GM23338 (cell line): Measurements from ENCODE around the gene DYNC1LI2.

Source experiments
- CREB1 ChIP-seq: fragments of 250-450 bp; sonication (Bioruptor Pico); IDR thresholded peaks from 2 replicates; pipeline ENCODE4 v1.5.0; 2020; ENCODE audit warnings: low read depth, mild to moderate bottlenecking, moderate library complexity
- CTCF ChIP-seq, 2 experiments: fragments of 200-600 bp in 1 of 2; sonication (generic) in 1 of 2; conservative IDR thresholded peaks; 2 replicates each; pipeline versions ENCODE4 v1.5.1 to v1.6.1; 2016 to 2017; ENCODE audit warnings: antibody characterized with exemption in 2 of 2, low read depth in 2 of 2, mild to moderate bottlenecking in 2 of 2, moderate library complexity in 1 of 2
- ETS1 ChIP-seq: IDR thresholded peaks from 2 replicates; pipeline ENCODE4 v1.6.1; 2016; ENCODE audit warnings: antibody characterized with exemption
- EZH2 ChIP-seq: fragments of 200-600 bp; sonication (generic); IDR thresholded peaks from one replicate; pipeline ENCODE4 v1.8.0; 2017; ENCODE audit warnings: antibody characterized with exemption, mild to moderate bottlenecking, low read depth; ENCODE audit not compliant: unreplicated experiment
- EZH2phosphoT487 ChIP-seq: fragments of 200-600 bp; sonication (generic); IDR thresholded peaks from one replicate; pipeline ENCODE4 v1.8.1; 2018; ENCODE audit warnings: antibody characterized with exemption; ENCODE audit not compliant: unreplicated experiment
- JUNB ChIP-seq: IDR thresholded peaks from one replicate; pipeline ENCODE4 v1.6.1; 2016; ENCODE audit warnings: antibody characterized with exemption; ENCODE audit not compliant: unreplicated experiment
- NANOG ChIP-seq: IDR thresholded peaks from 2 replicates; pipeline ENCODE4 v1.6.1; 2016; ENCODE audit warnings: antibody characterized with exemption, borderline replicate concordance
- POLR2AphosphoS5 ChIP-seq: IDR thresholded peaks from 2 replicates; pipeline ENCODE4 v1.6.1; 2016; ENCODE audit warnings: antibody characterized with exemption, low read depth
- STAT1 ChIP-seq: IDR thresholded peaks from one replicate; pipeline ENCODE4 v1.6.1; 2016; ENCODE audit warnings: antibody characterized with exemption; ENCODE audit not compliant: unreplicated experiment
- ZNF114 ChIP-seq: fragments of 250-450 bp; sonication (Bioruptor Pico); IDR thresholded peaks from 2 replicates; pipeline ENCODE4 v1.5.0; 2020; ENCODE audit warnings: mild to moderate bottlenecking, moderate library complexity
- ZNF331 ChIP-seq: fragments of 250-450 bp; sonication (Bioruptor Pico); IDR thresholded peaks from 2 replicates; pipeline ENCODE4 v1.5.0; 2020; ENCODE audit warnings: low read depth, mild to moderate bottlenecking, moderate library complexity
- TF ChIP-seq, protein P1 (sequence below): IDR thresholded peaks from one replicate; pipeline ENCODE4 v1.6.1; 2018; ENCODE audit warnings: antibody characterized with exemption; ENCODE audit not compliant: unreplicated experiment

GRCh38 chr16:66682271-66682670 lies 69.1 kb downstream of the DYNC1LI2 start:
- no peak for TF ChIP-seq POLR2AphosphoS5
- TF ChIP-seq CTCF (conservative IDR thresholded peaks at IDR 0.05; ENCODE audit: low read depth in 2 of 2) = no peak
- TF ChIP-seq EZH2 = no peak
- TF ChIP-seq CREB1 (CRISPR knock-in tag) = no peak
- no peak for TF ChIP-seq EZH2phosphoT487
- TF ChIP-seq, protein P1, sequence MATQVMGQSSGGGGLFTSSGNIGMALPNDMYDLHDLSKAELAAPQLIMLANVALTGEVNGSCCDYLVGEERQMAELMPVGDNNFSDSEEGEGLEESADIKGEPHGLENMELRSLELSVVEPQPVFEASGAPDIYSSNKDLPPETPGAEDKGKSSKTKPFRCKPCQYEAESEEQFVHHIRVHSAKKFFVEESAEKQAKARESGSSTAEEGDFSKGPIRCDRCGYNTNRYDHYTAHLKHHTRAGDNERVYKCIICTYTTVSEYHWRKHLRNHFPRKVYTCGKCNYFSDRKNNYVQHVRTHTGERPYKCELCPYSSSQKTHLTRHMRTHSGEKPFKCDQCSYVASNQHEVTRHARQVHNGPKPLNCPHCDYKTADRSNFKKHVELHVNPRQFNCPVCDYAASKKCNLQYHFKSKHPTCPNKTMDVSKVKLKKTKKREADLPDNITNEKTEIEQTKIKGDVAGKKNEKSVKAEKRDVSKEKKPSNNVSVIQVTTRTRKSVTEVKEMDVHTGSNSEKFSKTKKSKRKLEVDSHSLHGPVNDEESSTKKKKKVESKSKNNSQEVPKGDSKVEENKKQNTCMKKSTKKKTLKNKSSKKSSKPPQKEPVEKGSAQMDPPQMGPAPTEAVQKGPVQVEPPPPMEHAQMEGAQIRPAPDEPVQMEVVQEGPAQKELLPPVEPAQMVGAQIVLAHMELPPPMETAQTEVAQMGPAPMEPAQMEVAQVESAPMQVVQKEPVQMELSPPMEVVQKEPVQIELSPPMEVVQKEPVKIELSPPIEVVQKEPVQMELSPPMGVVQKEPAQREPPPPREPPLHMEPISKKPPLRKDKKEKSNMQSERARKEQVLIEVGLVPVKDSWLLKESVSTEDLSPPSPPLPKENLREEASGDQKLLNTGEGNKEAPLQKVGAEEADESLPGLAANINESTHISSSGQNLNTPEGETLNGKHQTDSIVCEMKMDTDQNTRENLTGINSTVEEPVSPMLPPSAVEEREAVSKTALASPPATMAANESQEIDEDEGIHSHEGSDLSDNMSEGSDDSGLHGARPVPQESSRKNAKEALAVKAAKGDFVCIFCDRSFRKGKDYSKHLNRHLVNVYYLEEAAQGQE = no peak
- TF ChIP-seq ZNF331 (CRISPR knock-in tag) = no peak
- TF ChIP-seq ZNF114 (CRISPR knock-in tag) = no peak
- no peak for TF ChIP-seq NANOG
- TF ChIP-seq STAT1 = no peak
- no peak for TF ChIP-seq ETS1
- TF ChIP-seq JUNB = no peak
